Stimulated activated CD4-positive, alpha-beta T cell treated with anti-CD3 and anti-CD28 coated beads, TNF-alpha, amount 100 ng/mL, for 1 hour (primary cell): Measurements from ENCODE around the gene MGRN1.
A peak's percentile ranks its signal among the peaks of the same experiment; 100 is the strongest.

ENCODE experiments used
- DNase-seq, 3 donors: peaks; one replicate each; pipeline ENCODE4 v3.0.0-alpha.2; 2020; ENCODE audit warnings: low read depth in 3 of 3, low spot score in 1 of 3

Gene MGRN1

GRCh38 chr16:4673387-4674046 lies 48.9 kb downstream of the MGRN1 start:
- DNase-seq, result no peak

- no peak for DNase-seq
Measured at GRCh38 chr16:4674926-4675530, 50.4 kb downstream of the MGRN1 start.

- peak; percentile 22 to 33 (median 27) for DNase-seq
Measured at GRCh38 chr16:4675864-4676786, 51.5 kb downstream of the MGRN1 start.

GRCh38 chr16:4676831-4677230 lies 52.2 kb downstream of the MGRN1 start:
- no peak for DNase-seq

- DNase-seq, result no peak
Measured at GRCh38 chr16:4677390-4677789, 52.8 kb downstream of the MGRN1 start.

GRCh38 chr16:4677994-4678393 lies 53.4 kb downstream of the MGRN1 start:
- no peak for DNase-seq

- DNase-seq, result no peak
Measured at GRCh38 chr16:4678596-4678995, 54.0 kb downstream of the MGRN1 start.

GRCh38 chr16:4679156-4679849 lies 54.7 kb downstream of the MGRN1 start:
- DNase-seq, result no peak

- no peak for DNase-seq
Measured at GRCh38 chr16:4679850-4680636, 55.4 kb downstream of the MGRN1 start.

GRCh38 chr16:4680673-4681470 lies 56.2 kb downstream of the MGRN1 start:
- no peak for DNase-seq

- DNase-seq, result no peak
Measured at GRCh38 chr16:4681471-4682083, 57.0 kb downstream of the MGRN1 start.

- no peak for DNase-seq
Measured at GRCh38 chr16:4682084-4682591, 57.5 kb downstream of the MGRN1 start.

GRCh38 chr16:4682616-4683254 lies 58.1 kb downstream of the MGRN1 start:
- DNase-seq, result no peak

- no peak for DNase-seq
Measured at GRCh38 chr16:4683255-4684057, 58.8 kb downstream of the MGRN1 start.

- no peak for DNase-seq
Measured at GRCh38 chr16:4684058-4684715, 59.6 kb downstream of the MGRN1 start.

GRCh38 chr16:4684763-4685162 lies 60.1 kb downstream of the MGRN1 start:
- no peak for DNase-seq

- DNase-seq, result no peak
Measured at GRCh38 chr16:4685292-4685691, 60.7 kb downstream of the MGRN1 start.
